GM18858 (cell line): ENCODE data around the gene BIRC2.
"Not testable (repeated sequence)": the region's sequence is repeated elsewhere in the genome, so short reads cannot be mapped to it uniquely, and the experiment has no call there.

ENCODE experiments used
- ATAC-seq: cut with Tn5 transposase; IDR thresholded peaks from one replicate; pipeline ENCODE4 v1.9.1; 2021; ENCODE audit not compliant: unreplicated experiment

The BIRC2 gene

GRCh38 chr11:102322560-102322959, 24.5 kb upstream of the BIRC2 start:
- ATAC-seq: no peak

DNA sequence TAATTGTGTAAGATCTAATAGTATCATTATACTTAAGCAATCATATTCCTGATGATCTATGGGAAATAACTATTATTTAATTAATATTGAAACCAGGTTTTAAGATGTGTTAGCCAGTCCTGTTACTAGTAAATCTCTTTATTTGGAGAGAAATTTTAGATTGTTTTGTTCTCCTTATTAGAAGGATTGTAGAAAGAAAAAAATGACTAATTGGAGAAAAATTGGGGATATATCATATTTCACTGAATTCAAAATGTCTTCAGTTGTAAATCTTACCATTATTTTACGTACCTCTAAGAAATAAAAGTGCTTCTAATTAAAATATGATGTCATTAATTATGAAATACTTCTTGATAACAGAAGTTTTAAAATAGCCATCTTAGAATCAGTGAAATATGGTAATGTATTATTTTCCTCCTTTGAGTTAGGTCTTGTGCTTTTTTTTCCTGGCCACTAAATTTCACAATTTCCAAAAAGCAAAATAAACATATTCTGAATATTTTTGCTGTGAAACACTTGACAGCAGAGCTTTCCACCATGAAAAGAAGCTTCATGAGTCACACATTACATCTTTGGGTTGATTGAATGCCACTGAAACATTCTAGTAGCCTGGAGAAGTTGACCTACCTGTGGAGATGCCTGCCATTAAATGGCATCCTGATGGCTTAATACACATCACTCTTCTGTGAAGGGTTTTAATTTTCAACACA, 23.3 kb upstream of the BIRC2 start:
- no peak for ATAC-seq

DNA sequence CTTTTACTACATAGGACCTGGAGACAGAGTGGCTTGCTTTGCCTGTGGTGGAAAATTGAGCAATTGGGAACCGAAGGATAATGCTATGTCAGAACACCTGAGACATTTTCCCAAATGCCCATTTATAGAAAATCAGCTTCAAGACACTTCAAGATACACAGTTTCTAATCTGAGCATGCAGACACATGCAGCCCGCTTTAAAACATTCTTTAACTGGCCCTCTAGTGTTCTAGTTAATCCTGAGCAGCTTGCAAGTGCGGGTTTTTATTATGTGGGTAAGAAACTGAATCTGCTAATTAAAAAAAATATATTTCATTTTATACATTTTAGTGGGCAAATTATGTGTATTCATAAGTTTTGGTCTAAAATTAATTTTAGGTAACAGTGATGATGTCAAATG, 21.9 kb upstream of the BIRC2 start:
- ATAC-seq: no peak

DNA sequence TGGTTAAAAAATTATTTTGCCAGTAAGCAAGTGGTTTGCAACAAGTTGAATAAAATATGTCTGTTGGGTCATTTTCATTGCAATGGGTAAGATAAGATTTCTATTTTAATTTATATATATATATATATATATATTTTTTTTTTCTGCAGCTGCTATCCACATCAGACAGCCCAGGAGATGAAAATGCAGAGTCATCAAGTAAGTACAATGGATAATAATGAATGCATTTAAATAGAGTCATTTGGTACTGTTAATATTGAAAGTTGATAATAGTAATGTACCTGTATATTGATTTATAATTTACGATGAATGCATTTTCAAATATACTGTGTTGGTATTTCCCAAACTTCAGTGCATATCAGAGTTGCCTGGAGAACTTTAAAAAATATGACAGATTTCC, 18.3 kb upstream of the BIRC2 start:
- no peak for ATAC-seq

DNA sequence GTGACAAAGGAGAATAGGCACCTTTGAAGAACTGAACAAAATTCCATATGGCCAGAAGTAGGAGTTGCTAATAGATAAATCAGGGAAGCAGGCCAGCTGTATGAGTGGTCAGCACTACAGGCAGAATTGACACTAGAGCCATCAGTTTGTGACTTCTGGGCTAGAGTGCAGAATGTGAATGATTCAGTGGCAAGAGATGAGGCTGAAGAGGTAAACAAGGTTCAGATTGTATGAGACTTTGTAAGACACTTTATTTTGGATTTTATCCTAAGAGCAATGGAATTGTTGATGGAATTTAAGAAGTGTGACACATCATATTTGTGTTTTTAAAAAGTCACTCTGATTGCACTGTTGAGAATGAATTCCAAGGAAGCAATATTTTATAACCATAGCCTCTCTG, 16.8 kb upstream of the BIRC2 start:
- ATAC-seq: no peak

- no peak for ATAC-seq
Observed at GRCh38 chr11:102331341-102331740, 15.7 kb upstream of the BIRC2 start.

DNA sequence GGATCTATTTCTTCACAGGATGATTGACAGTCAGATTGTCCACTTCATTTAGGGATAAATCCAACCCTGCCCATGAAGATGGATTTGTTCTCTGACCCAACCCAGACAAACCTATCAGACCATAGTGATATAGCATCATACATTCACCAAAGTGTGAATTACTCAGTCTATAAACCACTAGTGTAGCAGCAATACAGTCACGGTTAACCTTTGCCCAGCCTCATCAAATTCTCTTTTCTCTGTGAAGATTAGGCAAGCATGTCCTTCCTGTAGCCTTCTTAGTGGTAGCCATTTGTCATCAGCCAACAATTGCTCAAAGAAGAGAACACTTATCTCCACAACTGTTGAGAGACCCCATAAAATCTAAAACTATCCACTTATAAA, 14.4 kb upstream of the BIRC2 start:
- no peak for ATAC-seq

DNA sequence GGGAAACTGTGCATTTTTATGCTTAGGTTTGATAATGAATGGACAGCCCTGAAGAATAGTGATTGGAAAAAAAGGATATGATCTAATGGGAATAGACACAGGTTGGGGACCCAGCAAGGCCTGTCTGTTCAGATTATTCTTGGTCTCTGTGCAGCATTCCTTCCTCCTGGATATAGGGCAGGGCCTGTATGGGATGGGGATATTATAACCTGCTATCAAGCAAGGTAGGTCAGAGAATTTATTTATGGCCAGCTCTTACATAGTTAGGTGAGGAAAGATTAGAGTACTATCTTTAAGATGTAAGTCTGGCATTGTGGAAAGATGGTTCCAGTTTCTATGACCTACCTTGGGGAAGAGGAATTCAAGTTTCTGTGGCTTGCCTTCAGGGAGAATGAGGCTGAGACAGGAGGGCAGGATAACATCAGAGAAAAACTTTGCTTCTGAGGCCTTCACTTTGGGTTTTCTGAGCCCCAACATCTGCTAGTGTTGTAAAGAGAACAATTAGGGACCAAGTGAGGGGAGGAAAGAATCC, 8.5 kb upstream of the BIRC2 start:
- no peak for ATAC-seq

DNA sequence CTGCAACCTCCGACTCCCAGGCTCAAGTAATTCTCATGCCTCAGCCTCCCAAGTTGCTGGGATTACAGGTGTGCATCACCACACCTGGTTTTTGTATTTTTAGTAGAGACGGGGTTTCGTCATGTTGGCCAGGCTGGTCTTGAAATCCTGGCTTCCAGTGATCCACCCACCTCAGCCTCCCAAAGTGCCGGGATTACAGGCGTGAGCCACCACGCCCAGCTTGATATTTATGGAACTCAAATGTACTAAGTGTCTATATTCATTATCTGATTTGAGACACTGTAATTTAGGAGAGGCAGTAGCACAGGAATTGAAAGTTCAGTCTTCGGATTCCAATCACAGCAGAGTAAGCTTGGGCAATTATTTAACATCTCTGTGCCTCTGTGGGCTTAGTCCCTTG, 5.7 kb upstream of the BIRC2 start:
- not testable (repeated sequence) for ATAC-seq

DNA sequence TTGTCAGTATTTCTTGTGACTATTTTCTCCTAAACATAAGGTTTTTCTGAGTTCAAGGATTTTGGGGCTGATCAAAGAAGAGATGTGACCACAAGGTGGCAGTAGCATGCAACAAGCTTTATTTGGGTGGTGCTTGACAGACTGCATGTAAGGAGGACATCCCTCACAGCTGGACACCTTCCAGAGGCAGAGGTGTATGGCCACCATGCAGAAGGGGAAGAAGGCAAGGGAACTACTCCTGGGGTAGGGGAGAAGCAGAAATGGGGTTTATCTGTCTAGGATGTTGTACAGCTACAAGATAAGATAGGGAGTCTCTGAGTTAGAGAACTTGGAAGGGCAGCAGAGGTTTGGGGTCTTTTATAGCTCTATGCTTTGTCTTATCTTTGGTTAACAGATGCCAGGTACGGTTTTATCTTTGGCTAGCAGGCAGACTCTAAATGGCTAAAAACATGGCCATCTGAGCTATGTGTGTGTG, 5.1 kb upstream of the BIRC2 start:
- peak; percentile 36 for ATAC-seq

GRCh38 chr11:102343809-102344208, 3.2 kb upstream of the BIRC2 start:
- no peak for ATAC-seq

DNA sequence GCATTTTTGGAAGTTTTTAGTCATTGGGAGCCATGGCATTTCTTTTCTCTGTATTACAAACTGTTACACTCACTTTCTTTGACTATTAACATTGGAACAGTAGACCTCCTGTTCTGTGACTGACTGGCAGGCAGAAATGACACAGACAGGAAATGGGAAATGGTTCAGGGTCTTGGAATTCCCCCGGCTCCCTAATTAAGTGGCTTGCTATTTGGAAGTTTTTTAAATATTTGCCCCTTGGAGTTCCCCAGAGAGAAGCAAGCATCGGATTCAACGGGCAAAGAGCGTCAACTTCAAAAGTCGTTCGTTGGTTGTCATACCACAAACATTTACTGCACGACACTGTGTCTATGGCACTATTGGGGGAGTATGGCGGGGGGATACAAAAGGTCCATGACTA, 1.1 kb upstream of the BIRC2 start:
- ATAC-seq: peak; percentile 24

GRCh38 chr11:102346456-102346747, 612 bp upstream of the BIRC2 start:
- no peak for ATAC-seq

DNA sequence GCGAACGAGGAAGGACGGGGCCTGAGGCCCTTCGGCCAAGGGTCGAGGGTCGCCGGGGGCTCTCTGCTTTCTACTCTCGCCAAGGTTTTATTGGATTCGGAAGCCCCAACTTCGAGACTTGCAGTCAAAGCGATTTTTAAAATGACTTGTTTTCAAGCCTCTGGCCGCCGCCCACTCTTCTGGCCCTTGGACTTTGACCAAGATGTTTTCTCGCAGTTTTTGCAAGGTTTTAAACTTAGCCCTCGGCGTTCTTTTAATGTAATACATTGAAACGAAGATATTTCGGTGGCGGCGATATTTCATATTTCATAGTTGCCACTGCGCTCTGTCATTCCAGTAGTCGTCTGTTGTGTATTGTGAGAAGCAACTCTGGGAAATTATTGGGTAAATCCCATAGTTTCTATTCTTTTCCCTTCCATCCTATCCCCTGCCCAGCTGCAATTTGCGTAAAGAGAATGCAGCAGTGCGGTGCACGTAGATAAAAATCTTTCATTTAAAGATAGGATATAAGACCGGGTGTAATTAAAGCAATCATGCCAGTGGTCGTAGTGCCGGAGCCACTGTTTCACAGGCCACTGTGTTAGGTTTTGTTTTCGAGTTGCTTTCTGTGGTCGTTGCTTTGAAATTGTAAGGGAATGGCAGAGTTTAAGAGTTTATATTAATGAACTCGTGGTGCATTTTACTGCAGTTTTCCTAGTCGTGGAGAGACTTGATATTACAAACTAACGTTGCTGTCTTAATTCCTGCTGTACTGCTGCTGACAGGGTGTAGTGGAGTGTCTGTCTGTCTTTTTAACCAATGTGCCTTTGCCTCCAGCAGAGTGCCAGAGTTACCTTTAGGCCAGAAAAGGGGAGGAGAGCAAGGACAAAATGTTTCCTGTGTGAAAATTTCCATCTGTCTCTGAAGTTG, 702 bp downstream of the BIRC2 start:
- ATAC-seq: peak; percentile 22

DNA sequence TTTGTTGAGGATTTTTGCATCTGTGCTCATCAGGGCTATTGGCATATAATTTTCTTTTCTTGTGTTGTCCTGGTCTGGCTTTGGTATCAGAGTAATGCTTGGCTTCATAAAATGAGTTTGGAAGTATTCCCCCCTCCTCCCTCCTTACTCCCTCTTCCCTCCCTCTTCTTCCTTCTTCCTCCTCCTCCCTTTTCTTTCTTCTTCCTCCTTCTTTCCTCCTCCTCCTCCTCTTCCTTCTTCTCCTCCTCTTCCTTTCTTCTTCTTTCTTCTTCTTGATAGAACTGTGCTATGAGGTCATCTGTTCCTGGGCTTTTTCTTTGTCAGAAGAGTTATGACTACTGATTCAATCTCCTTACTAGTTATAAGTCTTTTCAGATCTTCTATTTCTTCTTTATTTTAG, 10.1 kb downstream of the BIRC2 start:
- no peak for ATAC-seq

DNA sequence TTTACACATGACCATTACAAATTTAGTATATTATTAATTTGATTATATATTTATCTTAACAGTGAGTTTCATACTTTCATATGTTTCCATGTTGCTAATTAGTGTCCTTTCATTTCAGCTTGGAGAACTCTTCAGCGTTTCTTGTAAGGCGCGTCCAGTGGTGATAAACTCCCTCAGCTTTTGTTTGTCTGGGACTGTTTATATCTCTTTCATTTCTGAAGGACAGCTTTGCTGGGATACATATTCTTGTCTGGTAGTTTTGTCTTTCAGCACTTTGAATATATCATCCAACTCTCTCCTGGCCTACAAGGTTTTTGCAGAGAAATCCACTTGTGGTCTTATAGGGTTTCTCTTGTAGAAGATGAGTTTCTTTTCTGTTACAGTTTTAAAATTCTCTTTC, 12.4 kb downstream of the BIRC2 start:
- ATAC-seq: no peak

DNA sequence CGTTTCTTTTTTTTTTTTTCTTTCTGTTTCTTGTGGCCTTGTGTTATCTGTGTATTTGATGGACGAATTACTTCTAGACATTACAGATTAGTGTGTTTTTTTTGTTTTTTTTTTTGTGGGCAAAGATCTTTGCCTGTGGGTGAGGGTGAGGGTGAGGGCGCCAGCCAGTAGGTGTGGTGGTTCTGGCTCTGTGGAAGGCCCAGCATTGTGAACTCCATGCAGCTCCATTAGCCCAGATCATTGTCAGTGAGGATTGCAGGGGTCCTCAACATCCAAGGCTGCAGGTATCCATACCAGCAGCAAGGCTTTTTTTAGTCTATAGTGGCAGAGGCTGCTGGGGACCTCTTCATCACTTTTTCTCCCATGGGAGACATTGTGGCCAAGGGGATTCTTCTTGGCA, 13.7 kb downstream of the BIRC2 start:
- ATAC-seq: no peak

DNA sequence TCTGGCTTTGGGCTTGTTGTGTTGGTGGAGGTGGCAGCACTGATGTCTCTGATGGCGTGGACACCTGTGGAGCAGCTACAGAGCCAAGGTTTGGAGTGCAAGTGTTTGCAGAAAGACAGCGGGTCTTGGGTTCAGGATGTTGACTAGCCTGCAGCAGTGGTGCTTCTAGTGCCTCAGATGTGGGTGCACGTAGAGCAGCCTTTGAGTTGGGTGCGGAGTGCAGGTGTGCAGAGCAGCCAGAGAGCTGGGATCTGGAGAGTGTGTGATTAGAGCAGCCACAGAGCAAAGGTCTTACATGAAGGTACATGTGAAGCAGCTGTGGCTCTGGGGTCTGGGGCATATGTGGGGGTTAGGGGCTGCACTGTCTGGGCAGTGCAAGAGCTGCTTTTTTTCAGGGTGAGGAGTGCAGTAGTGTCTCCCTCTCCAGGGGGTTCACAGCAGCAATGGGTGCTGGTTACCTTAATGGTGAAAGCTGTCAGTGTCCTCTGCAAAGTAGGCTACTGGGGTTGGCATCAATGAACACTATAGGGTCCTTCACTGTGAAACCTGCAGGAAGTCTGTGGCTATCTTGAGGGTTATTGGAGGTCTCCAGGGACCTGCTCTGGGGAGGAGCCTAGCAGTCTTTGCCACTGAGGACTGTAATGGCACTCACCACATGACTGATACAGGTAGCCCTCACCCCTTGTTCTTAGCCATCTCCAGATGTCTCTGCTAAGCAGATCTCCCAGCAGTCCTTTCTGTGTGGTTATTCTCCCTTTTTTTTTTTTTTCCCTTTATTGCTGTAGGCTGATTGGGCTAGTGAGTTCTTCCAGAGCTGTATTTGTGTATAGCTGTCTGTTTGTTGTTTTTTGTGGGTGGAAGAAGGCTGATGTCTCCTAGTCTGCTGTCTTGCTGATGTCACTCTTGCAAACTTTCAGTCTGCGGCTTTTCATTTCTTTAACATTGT, 14.3 kb downstream of the BIRC2 start:
- ATAC-seq: peak; percentile 77

GRCh38 chr11:102364991-102365390, 18.0 kb downstream of the BIRC2 start:
- no peak for ATAC-seq

- ATAC-seq: no peak
Observed at GRCh38 chr11:102367364-102367763, 20.4 kb downstream of the BIRC2 start.

DNA sequence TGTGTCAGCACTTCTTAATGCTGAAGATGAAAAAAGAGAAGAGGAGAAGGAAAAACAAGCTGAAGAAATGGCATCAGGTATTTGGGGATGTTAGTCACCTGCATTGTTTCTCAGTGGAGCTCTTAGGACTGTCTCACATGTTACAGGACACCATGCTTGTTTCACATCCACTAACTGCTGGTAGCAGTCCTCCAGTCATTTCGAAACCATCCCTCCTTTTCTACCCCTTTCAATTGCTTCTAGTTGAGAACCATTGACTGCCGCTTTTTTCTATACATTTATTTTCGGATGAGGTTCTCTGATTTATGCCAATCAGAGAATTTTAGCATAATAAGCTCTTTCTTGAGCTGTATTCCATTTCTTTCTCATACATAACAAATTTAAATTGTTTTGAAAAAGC, 21.5 kb downstream of the BIRC2 start:
- ATAC-seq: peak; percentile 100
